Superior temporal gyrus (tissue), 1 donor: Measurements from ENCODE around the gene CPSF6.
"Not testable (repeated sequence)": the region's sequence is repeated elsewhere in the genome, so short reads cannot be mapped to it uniquely, and the experiment has no call there.

ENCODE experiments used
- DNase-seq: peaks from one replicate; pipeline ENCODE4 v3.0.0-alpha.2; 2016; ENCODE audit errors: extremely low spot score

CPSF6 gene

DNA sequence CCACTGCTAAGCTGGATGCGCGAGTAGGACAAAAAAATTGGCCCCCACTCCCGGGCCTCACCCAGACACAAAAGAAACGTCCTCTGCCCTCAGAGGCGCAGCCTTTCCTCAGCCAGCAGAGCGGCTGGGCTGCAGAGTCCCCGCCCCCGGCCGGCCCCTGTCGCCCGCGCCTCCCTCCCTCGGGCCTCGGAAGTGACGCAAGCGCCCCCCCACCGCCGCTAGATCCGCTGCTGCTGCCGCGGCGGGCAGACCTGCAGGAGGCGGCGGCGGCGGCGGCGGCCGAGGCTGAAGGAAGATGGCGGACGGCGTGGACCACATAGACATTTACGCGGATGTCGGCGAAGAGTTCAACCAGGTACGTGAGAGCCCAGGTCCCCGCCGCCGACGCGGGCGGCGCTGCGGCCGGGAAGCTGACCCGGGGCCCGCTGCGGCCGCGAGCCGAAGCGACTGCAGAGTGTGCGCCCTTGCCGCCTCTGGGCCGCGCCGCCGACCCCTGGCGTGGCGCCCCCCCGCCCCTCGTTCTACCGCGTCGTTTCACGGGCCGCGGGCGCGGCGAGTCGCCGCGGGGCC, at the start of gene CPSF6:
CPSF6 (plus strand) TSS at position 218 of the 570 bp plus-strand sequence; CDS start at position 296, 78 bp downstream.
- peak; percentile 94 for DNase-seq

- no peak for DNase-seq
Observed at GRCh38 chr12:69196302-69197288, 42.8 kb upstream of the CPSF6 start.

DNA sequence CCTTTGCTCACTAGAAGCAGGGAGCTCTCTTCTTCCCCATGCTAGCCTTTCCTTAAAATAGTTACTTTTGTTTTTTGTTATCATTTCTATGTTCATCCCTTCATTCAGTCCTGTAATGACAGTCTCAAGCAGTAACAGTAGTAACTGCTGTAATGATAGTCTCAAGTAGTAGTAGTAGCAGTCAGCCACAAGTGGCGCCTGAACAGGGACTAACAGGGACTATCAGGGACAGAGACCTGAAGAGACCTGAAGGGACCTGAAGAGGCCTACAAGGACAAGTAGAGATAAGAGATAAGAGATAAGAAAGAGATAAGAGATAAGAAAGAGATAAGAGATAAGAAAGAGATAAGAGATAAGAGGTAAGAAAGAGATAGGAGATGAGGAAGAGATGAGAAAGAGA, 39.4 kb upstream of the CPSF6 start:
- not testable (repeated sequence) for DNase-seq

DNA sequence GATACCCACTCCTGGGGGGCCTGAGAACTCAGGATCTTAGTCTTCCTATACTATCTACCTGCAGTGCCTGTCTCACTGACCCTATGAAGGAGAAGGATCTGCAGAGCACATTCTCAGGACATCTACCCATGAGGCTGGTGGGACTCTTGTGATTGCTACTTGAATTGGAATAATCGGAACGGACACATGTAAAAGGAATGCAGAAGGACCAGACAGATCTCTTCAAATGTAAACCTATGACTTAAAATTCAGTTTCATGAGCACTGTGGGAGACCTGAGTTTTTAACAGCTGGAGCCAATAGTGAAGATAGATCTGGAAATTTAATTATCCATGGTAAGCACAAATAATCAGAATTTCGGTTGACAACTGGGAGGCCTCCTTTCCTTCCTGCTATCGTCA, 35.2 kb upstream of the CPSF6 start:
- no peak for DNase-seq

- no peak for DNase-seq
Observed at GRCh38 chr12:69210661-69211060, 28.7 kb upstream of the CPSF6 start.

DNA sequence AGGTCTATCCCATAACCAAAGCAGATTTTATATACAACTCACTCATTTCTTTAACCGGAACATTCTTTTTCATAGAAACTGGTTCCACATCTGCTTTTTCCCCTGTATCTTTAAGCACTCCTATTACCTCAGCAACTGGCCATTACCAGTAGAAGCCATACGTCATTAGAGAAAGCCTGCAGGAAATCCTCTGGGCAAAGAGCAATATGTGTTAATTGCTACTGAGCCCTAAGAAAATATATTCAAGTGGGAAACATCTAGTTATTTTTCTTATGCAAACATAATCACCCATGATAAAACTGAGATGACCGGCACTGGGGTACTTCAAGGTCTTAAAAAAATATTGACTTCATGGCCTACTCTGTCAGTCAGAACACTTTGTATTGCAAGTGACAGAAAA, 28.2 kb upstream of the CPSF6 start:
- DNase-seq: no peak

- DNase-seq: no peak
Observed at GRCh38 chr12:69214169-69214568, 25.2 kb upstream of the CPSF6 start.

- DNase-seq: no peak
Observed at GRCh38 chr12:69225251-69225910, 14.0 kb upstream of the CPSF6 start.

- no peak for DNase-seq
Observed at GRCh38 chr12:69231479-69231878, 7.9 kb upstream of the CPSF6 start.

- DNase-seq: no peak
Observed at GRCh38 chr12:69238589-69239351, 599 bp upstream of the CPSF6 start.

DNA sequence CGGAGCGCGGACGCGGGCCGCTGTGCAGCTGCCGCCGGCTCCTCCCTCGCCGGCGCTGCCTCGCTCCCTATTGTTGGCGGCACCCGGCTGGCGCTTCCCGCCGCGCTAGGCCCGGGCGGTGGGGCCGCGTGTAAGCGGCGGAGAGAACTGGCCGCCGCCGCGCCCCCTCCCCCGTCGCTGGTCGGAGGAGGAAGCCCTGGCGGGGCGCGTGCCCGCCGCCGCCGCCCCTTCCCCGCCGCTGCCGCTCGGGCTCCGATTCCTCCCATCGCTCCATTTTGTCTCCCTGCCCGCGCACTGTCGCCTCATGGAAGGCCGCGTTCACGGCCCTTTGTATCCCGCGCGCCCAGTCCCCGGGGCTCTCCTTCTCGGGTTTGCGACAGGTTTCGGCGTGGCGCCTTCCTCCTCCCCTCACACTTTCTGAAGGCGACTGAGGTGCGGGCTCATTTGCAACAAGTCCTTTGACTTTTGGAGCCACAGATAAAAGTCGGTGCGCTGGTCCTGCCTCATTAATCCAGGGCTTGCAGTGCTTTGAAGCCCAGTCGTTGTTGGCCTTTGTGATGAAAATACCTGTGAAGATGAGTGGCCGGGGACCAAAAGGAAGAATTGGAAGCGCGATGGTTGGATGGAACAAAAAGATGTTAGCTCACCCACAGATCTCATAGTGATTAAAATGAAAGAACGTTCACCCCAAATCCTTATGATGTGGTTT, 707 bp downstream of the CPSF6 start:
- DNase-seq: peak; percentile 42

- peak; percentile 40 for DNase-seq
Observed at GRCh38 chr12:69240631-69240995, 1.2 kb downstream of the CPSF6 start.

DNA sequence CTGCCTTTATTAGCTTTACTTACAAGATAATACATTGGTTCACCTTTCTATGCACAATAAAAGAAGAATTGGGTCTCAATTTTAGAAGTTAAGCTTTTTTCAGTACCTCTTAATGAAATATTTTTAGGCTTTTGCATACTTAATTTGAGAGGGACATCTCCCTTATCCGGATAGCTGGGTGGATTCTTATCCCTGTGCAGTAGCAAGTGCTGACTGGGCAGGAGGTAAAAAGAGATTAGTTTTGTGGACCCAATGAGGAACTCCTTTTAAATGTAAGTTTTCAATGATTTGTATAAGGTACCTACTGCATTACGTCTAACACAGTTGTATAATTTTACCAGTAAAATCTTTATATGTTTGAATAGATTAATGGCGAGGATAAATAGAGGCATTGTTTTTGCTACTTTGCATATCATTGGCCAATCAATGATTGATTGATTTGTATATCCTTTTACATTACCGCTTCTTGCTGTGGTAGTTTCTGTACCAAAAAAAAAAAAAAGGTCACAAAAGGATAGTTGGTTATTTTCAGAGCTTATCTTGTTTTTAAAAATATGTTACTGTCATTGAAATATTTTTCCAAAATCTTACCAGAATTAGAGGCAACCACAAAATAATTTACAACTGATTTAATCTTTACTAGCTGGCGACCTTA, 2.2 kb downstream of the CPSF6 start:
- no peak for DNase-seq

DNA sequence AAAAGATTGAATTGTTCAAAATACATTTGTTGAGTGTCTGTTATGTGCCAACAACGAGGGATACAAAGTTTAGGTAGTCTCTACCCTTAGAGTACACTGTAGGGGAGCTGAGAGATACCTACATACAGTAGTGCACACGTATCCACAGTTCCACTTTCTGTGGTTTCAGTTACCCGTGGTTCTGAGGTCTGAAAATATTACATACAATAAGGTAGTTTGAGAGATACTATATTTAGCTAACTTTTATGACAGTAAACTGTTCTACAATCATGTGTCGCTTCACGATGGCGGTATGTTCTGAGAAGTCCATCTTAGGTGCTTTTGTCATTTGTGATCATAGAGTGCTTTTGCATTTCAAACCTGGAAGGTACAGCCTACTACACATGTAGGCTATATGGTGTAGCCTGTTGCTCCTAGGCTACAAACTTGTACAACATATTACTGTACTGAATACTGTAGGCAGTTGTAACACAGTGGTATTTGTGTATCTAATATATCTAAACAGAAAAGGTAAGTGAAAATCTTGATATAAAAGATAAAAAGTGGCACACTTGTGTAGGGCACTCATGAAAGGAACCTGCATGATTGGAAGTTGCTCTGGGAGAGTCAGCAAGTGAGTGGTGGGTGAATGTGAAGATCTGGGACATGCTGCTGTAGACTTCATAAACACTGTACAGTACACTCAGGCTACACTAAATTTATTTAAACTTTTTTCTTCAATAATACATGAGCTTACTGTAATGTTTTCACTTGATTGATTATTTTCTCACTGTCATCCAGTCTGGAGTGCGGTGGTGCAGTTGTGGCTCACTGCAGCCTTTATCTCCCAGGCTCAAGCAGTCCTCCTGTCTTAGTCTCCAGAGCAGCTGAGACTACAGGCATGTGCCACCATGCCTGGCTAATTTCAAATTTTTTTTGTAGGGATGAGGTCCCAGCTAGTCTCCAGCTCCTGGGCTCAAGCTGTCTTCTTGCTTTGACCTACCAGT, 4.0 kb downstream of the CPSF6 start:
- no peak for DNase-seq

GRCh38 chr12:69247268-69248018, 8.1 kb downstream of the CPSF6 start:
- DNase-seq: no peak

DNA sequence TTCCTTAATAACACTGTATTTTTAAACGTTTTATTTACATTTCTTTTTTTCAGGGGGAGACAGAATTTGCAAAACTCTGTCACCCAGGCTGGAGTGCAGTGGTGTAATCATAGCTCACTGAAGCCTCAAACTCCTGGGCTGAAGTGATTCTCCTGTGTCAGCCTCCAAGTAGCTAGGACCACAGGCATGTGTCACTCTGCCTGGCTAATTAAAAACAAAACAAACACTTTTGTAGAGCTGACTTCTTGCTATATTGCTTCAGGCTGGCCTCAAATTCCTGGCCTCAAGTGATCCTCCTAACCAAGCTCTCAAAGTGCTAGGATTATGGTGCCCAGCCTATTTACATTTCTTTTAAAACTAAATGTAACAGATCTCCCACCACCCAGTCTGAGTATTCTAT, 12.7 kb downstream of the CPSF6 start:
- DNase-seq: no peak

DNA sequence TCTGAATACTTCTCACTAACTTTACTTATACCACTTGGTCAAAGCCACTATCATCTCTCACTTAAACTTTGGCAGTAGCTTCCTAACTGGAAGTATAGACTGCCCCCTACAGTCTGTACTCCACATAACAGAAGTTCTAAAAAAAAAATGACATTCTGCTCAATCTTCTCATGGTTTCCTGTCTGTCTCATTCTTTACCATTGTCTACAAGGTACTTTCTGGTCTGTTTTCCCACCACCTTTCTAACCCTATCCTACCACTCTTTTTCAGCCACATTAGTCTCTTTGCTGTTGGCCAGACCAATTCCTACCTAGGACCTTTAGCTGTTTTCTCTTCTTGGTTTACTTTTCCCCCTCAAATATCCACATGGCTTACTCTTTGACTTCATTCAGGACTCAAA, 14.7 kb downstream of the CPSF6 start:
- DNase-seq: peak; percentile 79

GRCh38 chr12:69254862-69255261, 15.5 kb downstream of the CPSF6 start:
- DNase-seq: no peak

DNA sequence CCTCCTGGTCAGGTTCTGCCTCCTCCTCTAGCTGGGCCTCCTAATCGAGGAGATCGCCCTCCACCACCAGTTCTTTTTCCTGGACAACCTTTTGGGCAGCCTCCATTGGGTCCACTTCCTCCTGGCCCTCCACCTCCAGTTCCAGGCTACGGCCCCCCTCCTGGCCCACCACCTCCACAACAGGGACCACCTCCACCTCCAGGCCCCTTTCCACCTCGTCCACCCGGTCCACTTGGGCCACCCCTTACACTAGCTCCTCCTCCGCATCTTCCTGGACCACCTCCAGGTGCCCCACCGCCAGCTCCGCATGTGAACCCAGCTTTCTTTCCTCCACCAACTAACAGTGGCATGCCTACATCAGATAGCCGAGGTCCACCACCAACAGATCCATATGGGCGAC, 19.3 kb downstream of the CPSF6 start:
- no peak for DNase-seq
